PC-9 (cell line): ENCODE results near the gene DNAJC16. TPM values are rescaled to one million over a fixed set of nuclear protein-coding genes. Genes with fewer than 3 reads are reported as not detected.

Experiments
- BruUV-seq: library from RNA; stranded (reverse); fragments of 400-500 nt; replicated peaks from 2 replicates; lab custom pipeline; 2021; lab: Mats Ljungman, UMichigan
- CTCF ChIA-PET: fragments of 300-600 bp; sonication (Branson Sonifier 250); formaldehyde crosslinking; loops from one replicate; lab custom pipeline; 2022; ENCODE audit warnings: antibody characterized with exemption; lab: Charles Lee
- POLR2A ChIA-PET: fragments of 300-600 bp; sonication (Branson Sonifier 250); formaldehyde crosslinking; loops from one replicate; lab custom pipeline; 2022; ENCODE audit warnings: antibody characterized with exemption; ENCODE audit not compliant: unreplicated experiment; lab: Charles Lee
- DNase-seq, 2 experiments: peaks; one replicate each; pipeline versions ENCODE4 v3.0.0 to v3.0.0-alpha.2; 2015 to 2022; ENCODE audit warnings: mixed read lengths in 1 of 2
- H2AFZ ChIP-seq: fragments of 200-600 bp; sonication (generic); 2 replicates; pipeline ENCODE4 v1.8.1; 2017; ENCODE audit warnings: antibody characterized with exemption
- H3F3A ChIP-seq: fragments of 200-600 bp; sonication (generic); 2 replicates; pipeline ENCODE4 v1.8.1; 2017; ENCODE audit warnings: antibody characterized with exemption, mild to moderate bottlenecking, low read depth; ENCODE audit not compliant: insufficient read depth
- H3K27ac ChIP-seq: fragments of 200-600 bp; sonication (generic); 2 replicates; pipeline ENCODE4 v1.6.1; 2016; ENCODE audit warnings: mixed run types
- H3K27me3 ChIP-seq: fragments of 200-600 bp; sonication (generic); 2 replicates; pipeline ENCODE4 v1.6.1; 2016; ENCODE audit warnings: low read depth, mixed run types; ENCODE audit not compliant: insufficient read depth
- H3K36me3 ChIP-seq: fragments of 200-600 bp; sonication (generic); 2 replicates; pipeline ENCODE4 v1.6.1; 2016; ENCODE audit warnings: low read depth, mixed run types
- H3K4me1 ChIP-seq: fragments of 200-600 bp; sonication (generic); replicated peaks from 2 replicates; pipeline ENCODE4 v1.6.1; 2016; ENCODE audit warnings: mixed run types; ENCODE audit not compliant: insufficient read depth
- H3K4me2 ChIP-seq: fragments of 200-600 bp; sonication (generic); 2 replicates; pipeline ENCODE4 v1.6.1; 2017; ENCODE audit warnings: mixed run types
- H3K4me3 ChIP-seq: fragments of 200-600 bp; sonication (generic); 2 replicates; pipeline ENCODE4 v1.6.1; 2016; ENCODE audit warnings: mixed run types
- H3K79me2 ChIP-seq: fragments of 200-600 bp; sonication (generic); 2 replicates; pipeline ENCODE4 v1.6.1; 2017; ENCODE audit warnings: low read depth, mixed run types
- H3K9me2 ChIP-seq: fragments of 200-600 bp; sonication (generic); 2 replicates; pipeline ENCODE4 v1.8.1; 2017; ENCODE audit warnings: mild to moderate bottlenecking; ENCODE audit not compliant: insufficient read depth
- H3K9me3 ChIP-seq: fragments of 200-600 bp; sonication (generic); 2 replicates; pipeline ENCODE4 v1.8.1; 2016; ENCODE audit warnings: low read depth; ENCODE audit not compliant: insufficient read depth
- H4K20me1 ChIP-seq: fragments of 200-600 bp; sonication (generic); 2 replicates; pipeline ENCODE4 v1.8.1; 2017; ENCODE audit not compliant: insufficient read depth
- CTCF ChIP-seq: fragments of 200-600 bp; sonication (generic); conservative IDR thresholded peaks from 2 replicates; pipeline ENCODE4 v1.6.1; 2017; ENCODE audit warnings: mixed run types, antibody characterized with exemption, mild to moderate bottlenecking, moderate library complexity
- EZH2 ChIP-seq: fragments of 200-600 bp; sonication (generic); IDR thresholded peaks from 2 replicates; pipeline ENCODE4 v1.8.0; 2017; ENCODE audit warnings: antibody characterized with exemption, low read depth
- intact Hi-C: fragments of 100-400 bp; cut with micrococcal nuclease; formaldehyde crosslinking; loops from one replicate; pipeline ENCODE4 v1.10.0; 2022; ENCODE audit not compliant: unreplicated experiment
- total RNA-seq: library from RNA; stranded (reverse); gene quantifications from 2 replicates; pipeline ENCODE4 v1.2.3, GENCODE V29; 2021

Gene DNAJC16
- total RNA-seq, 1 experiment from 2014 or later: 18.8 TPM

- no peak for TF ChIP-seq EZH2
- TF ChIP-seq CTCF: no peak
- Histone ChIP-seq H3K4me3 (peak overlapping the region; percentile 73), H3K4me2 (peak overlapping the region; percentile 92), H3K4me1 (peaks cover 38% of the 10 kb centered on the region), H3F3A (peaks cover 46% of the 10 kb centered on the region), H3K9me2 (no peaks in the 10 kb centered on the region), H3K36me3 (no peaks in the 10 kb centered on the region), H2AFZ (peak overlapping the region; percentile 77), H3K79me2 (peaks cover 41% of the 10 kb centered on the region), H4K20me1 (peaks cover 14% of the 10 kb centered on the region), H3K27ac (peak overlapping the region; percentile 69), H3K27me3 (no peaks in the 10 kb centered on the region), H3K9me3 (no peaks in the 10 kb centered on the region)
- TSS peak; percentile 86 for BruUV-seq
- no peak for DNase-seq
- intact Hi-C loops: loop anchor here (1.0 kb wide), 2 partner anchors 57 to 92 kb away; partner anchors contain the start of gene CASP9
- CTCF ChIA-PET: no interaction called here
- POLR2A ChIA-PET: interaction anchor here (0.7 to 0.8 kb wide), 2 partner anchors 66 to 91 kb away, joined by 3 to 35 read pairs; no protein-coding TSS in a partner anchor
Observed at GRCh38 chr1:15616373-15617172, 89.9 kb downstream of the DNAJC16 start.

- POLR2A ChIA-PET: interaction anchor here (0.5 to 0.8 kb wide), 6 partner anchors 14 to 467 kb away, joined by 3 to 9 read pairs (median 3); partner anchors contain the start of gene DNAJC16
- DNase-seq: peak; percentile 88 to 98
Observed at GRCh38 chr1:15617173-15618076, 90.8 kb downstream of the DNAJC16 start, which contains the start of gene DDI2. Gene DDI2, plus strand, starts transcription at chr1:15617458. Its CDS starts 213 bp downstream, at chr1:15617671.

More at GRCh38 chr1:15617173-15618076, 90.8 kb downstream of the DNAJC16 start, which contains the start of gene DDI2:
- TSS peak; percentile 47 for BruUV-seq
- no peak for TF ChIP-seq CTCF
- H2AFZ ChIP-seq: peak within 1 kb of the TSS; percentile 79
- H4K20me1 ChIP-seq: peaks cover 19% of the 10 kb centered on the region
- H3K36me3 ChIP-seq: no peaks in the 10 kb centered on the region
- H3K27me3 ChIP-seq: no peaks in the 10 kb centered on the region
- H3K4me3 ChIP-seq: peak within 1 kb of the TSS; percentile 91
- CTCF ChIA-PET: no interaction called here
- peak within 1 kb of the TSS; percentile 85 for H3K27ac ChIP-seq
- H3K79me2 ChIP-seq: peaks cover 49% of the 10 kb centered on the region
- H3K4me2 ChIP-seq: peak within 1 kb of the TSS; percentile 95
- no peaks in the 10 kb centered on the region for H3K9me3 ChIP-seq
- H3F3A ChIP-seq: peaks cover 46% of the 10 kb centered on the region
- peaks cover 46% of the 10 kb centered on the region for H3K4me1 ChIP-seq
- intact Hi-C loops: loop anchor here (1.0 kb wide), 2 partner anchors 58 to 93 kb away; partner anchors contain the start of gene CASP9
- no peaks in the 10 kb centered on the region for H3K9me2 ChIP-seq
